ENCODE measurements around the gene HMOX1. TPM values are rescaled to one million over a fixed set of nuclear protein-coding genes. Genes with fewer than 3 reads are reported as not detected.

HMOX1 gene
- total and polyA plus RNA-seq, 2 donors (not counting 3 experiments of a cell fraction or from before 2014, with no cell fraction given) = 41.1 to 69.1 TPM

DNA sequence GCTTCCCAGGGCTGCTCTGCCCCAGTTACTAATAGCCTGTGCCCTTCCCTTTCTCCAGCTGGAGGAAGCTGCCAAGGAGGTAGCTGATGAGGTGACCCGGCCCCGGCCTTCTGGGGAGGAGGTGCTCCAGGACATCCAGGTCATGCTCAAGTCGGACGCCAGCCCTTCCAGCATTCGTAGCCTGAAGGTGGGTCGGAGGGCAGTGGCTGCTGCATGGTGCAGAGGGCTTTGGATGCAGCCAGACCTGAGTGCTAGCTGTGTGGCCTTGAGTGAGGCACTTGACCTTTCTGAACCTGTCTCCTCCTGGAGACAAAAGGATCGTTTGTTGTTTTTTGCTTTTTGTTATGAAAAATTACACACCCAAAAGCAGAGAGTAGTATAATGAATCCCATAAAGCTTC lies 22.5 kb downstream of the HMOX1 start:
- no peaks in the 10 kb centered on the region for H3K27me3 ChIP-seq (ENCODE audit: control insufficient read depth in 2 of 2, insufficient read depth in 2 of 2, low read length in 2 of 2)
- no TSS peak for BruUV-seq (replicated peaks)
- no peak overlapping the region for H2AFZ ChIP-seq (ENCODE audit: low read depth, low read length)
- no peak overlapping the region for H3K9ac ChIP-seq (replicated peaks; ENCODE audit: extremely low read depth, insufficient read depth, low read length)
- H3K4me2 ChIP-seq (ENCODE audit: insufficient read depth, low read length) = no peak overlapping the region
- peaks cover 3 to 4% of the 10 kb centered on the region in 2 experiments for H3K36me3 ChIP-seq (ENCODE audit: control insufficient read depth in 2 of 2, extremely low read depth in 1 of 2, insufficient read depth in 2 of 2, low read length in 2 of 2)
- H3K4me1 ChIP-seq (ENCODE audit: control insufficient read depth, extremely low read depth, insufficient read depth, low read length) = peaks cover 13% of the 10 kb centered on the region
- H3K4me3 ChIP-seq (replicated peaks in 1 of 3; ENCODE audit: insufficient read depth in 1 of 3, low read depth in 1 of 3, low read length in 3 of 3) = no peak overlapping the region
- no peaks in the 10 kb centered on the region for H4K20me1 ChIP-seq (replicated peaks; ENCODE audit: control insufficient read depth, extremely low read depth, insufficient read depth, low read length)
- intact Hi-C loops (cut with micrococcal nuclease) = no loop called here
- no peaks in the 10 kb centered on the region for H3K9me1 ChIP-seq (replicated peaks; ENCODE audit: control insufficient read depth, extremely low read depth, insufficient read depth, low read length)
- no peak for DNase-seq (ENCODE audit: low read depth, low spot score)
- no peak overlapping the region for H3K27ac ChIP-seq (ENCODE audit: insufficient read depth, low read depth, low read length)
- peaks cover 19% of the 10 kb centered on the region for H3K79me2 ChIP-seq (ENCODE audit: control insufficient read depth, insufficient read depth, low read length)
- dilution Hi-C loops (cut with MboI; ENCODE audit: extremely low pct_ligation_motif_present, low sequenced_read_pairs) = no loop called here
- ChIA-PET CTCF (interaction anchor here (0.9 to 1.1 kb wide), 4 partner anchors 8 to 791 kb away, joined by 3 to 4 read pairs (median 3); no protein-coding TSS in a partner anchor), POLR2A (no interaction called here)
- TF ChIP-seq POLR2A (IDR thresholded peaks at IDR 0.05; ENCODE audit: low read depth, low read length) = no peak
- TF ChIP-seq, protein P1, sequence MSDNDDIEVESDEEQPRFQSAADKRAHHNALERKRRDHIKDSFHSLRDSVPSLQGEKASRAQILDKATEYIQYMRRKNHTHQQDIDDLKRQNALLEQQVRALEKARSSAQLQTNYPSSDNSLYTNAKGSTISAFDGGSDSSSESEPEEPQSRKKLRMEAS (IDR thresholded peaks at IDR 0.05; ENCODE audit: insufficient read depth, insufficient read length) = no peak
- TF ChIP-seq MYC (IDR thresholded peaks at IDR 0.05; ENCODE audit: low read depth, low read length) = no peak
- no peak for TF ChIP-seq GATA2 (IDR thresholded peaks at IDR 0.05; ENCODE audit: insufficient read depth, insufficient read length, low read depth, low read length)
- no peak for TF ChIP-seq FOS (IDR thresholded peaks at IDR 0.05; ENCODE audit: borderline replicate concordance, insufficient read depth, low read length)
- TF ChIP-seq, protein P2, sequence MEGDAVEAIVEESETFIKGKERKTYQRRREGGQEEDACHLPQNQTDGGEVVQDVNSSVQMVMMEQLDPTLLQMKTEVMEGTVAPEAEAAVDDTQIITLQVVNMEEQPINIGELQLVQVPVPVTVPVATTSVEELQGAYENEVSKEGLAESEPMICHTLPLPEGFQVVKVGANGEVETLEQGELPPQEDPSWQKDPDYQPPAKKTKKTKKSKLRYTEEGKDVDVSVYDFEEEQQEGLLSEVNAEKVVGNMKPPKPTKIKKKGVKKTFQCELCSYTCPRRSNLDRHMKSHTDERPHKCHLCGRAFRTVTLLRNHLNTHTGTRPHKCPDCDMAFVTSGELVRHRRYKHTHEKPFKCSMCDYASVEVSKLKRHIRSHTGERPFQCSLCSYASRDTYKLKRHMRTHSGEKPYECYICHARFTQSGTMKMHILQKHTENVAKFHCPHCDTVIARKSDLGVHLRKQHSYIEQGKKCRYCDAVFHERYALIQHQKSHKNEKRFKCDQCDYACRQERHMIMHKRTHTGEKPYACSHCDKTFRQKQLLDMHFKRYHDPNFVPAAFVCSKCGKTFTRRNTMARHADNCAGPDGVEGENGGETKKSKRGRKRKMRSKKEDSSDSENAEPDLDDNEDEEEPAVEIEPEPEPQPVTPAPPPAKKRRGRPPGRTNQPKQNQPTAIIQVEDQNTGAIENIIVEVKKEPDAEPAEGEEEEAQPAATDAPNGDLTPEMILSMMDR (IDR thresholded peaks at IDR 0.05; ENCODE audit: extremely low read depth in 1 of 2, insufficient read depth in 1 of 2, low read depth in 1 of 2, low read length in 2 of 2) = no peak
- TF ChIP-seq POLR2AphosphoS5 (IDR thresholded peaks at IDR 0.05; ENCODE audit: insufficient read depth, low read depth, low read length) = no peak
- TF ChIP-seq EZH2 (IDR thresholded peaks at IDR 0.05; ENCODE audit: borderline replicate concordance, low read depth, low read length, severe bottlenecking) = no peak
- no peak for TF ChIP-seq JUN (IDR thresholded peaks at IDR 0.05; ENCODE audit: borderline replicate concordance, insufficient read depth, insufficient read length, low read depth)
- no peaks in the 10 kb centered on the region for H3K9me3 ChIP-seq (replicated peaks; ENCODE audit: control insufficient read depth, insufficient read depth, low read length)
- no peak for FAIRE-seq

Data from endothelial cell of umbilical vein (primary cell).